Glutamatergic neuron (in vitro differentiated cells): ENCODE results near the gene THADA. TPM values are rescaled to one million over a fixed set of nuclear protein-coding genes. Genes with fewer than 3 reads are reported as not detected.

ENCODE experiments used
- DNase-seq: peaks from one replicate; pipeline ENCODE4 v3.0.0; 2022
- H3K27ac Mint-ChIP-seq: one replicate; pipeline ENCODE4 v1.8.0; 2020; ENCODE audit warnings: mild to moderate bottlenecking, mixed read lengths, inconsistent platforms; ENCODE audit not compliant: unreplicated experiment
- H3K27me3 Mint-ChIP-seq: one replicate; pipeline ENCODE4 v1.8.0; 2020; ENCODE audit warnings: mild to moderate bottlenecking, moderate library complexity, mixed read lengths, inconsistent platforms; ENCODE audit not compliant: unreplicated experiment
- H3K36me3 Mint-ChIP-seq: one replicate; pipeline ENCODE4 v1.8.0; 2020; ENCODE audit warnings: mild to moderate bottlenecking, mixed read lengths, inconsistent platforms; ENCODE audit not compliant: unreplicated experiment
- H3K4me1 Mint-ChIP-seq: one replicate; pipeline ENCODE4 v1.8.0; 2020; ENCODE audit warnings: mild to moderate bottlenecking, low read depth, mixed read lengths, inconsistent platforms; ENCODE audit not compliant: unreplicated experiment
- H3K4me3 Mint-ChIP-seq: one replicate; pipeline ENCODE4 v1.8.0; 2020; ENCODE audit warnings: mild to moderate bottlenecking, mixed read lengths, inconsistent platforms; ENCODE audit not compliant: unreplicated experiment
- H3K9me3 Mint-ChIP-seq: one replicate; pipeline ENCODE4 v1.8.0; 2020; ENCODE audit warnings: mild to moderate bottlenecking, moderate library complexity, mixed read lengths, inconsistent platforms; ENCODE audit not compliant: unreplicated experiment
- total RNA-seq: library from RNA; stranded (reverse); fragmentation: NEBNext Ultra II Directional; extraction: Animal tissue kit (Norgen Biotek cat#: 25700); gene quantifications from one replicate; pipeline ENCODE4 v1.2.1, GENCODE V29; 2021; ENCODE audit not compliant: unreplicated experiment
- TF ChIP-seq, protein P1 (sequence below): fragments of 200-600 bp; sonication (generic); IDR thresholded peaks from one replicate; pipeline ENCODE4 v1.5.0; 2021; ENCODE audit not compliant: partially characterized antibody, unreplicated experiment

Gene THADA
- total RNA-seq, 1 donor from 2014 or later = 15.0 TPM

DNA sequence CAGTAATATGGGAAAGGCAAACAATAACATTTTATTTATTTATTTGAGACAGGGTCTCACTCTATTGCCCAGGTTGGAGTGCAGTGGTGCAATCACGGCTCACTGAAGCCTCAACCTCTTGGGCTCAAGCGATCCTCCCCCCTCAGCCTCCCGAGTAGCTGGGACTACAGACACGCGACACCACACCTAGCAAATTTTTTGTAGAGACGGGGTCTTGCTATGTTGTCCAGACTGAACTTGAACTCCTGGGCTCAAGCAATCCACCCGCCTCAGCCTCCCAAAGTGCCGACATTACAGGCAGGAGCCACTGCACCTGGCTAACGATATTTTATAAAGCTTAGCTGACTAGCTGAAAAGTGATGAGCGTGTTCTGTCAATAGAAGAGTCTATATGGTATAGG lies 23.7 kb upstream of the THADA start:
- H3K4me1 Mint-ChIP-seq = no peaks in the 10 kb centered on the region
- H3K9me3 Mint-ChIP-seq = peaks cover 2% of the 10 kb centered on the region
- H3K27me3 Mint-ChIP-seq = peaks cover 5% of the 10 kb centered on the region
- TF ChIP-seq, protein P1, sequence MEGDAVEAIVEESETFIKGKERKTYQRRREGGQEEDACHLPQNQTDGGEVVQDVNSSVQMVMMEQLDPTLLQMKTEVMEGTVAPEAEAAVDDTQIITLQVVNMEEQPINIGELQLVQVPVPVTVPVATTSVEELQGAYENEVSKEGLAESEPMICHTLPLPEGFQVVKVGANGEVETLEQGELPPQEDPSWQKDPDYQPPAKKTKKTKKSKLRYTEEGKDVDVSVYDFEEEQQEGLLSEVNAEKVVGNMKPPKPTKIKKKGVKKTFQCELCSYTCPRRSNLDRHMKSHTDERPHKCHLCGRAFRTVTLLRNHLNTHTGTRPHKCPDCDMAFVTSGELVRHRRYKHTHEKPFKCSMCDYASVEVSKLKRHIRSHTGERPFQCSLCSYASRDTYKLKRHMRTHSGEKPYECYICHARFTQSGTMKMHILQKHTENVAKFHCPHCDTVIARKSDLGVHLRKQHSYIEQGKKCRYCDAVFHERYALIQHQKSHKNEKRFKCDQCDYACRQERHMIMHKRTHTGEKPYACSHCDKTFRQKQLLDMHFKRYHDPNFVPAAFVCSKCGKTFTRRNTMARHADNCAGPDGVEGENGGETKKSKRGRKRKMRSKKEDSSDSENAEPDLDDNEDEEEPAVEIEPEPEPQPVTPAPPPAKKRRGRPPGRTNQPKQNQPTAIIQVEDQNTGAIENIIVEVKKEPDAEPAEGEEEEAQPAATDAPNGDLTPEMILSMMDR = no peak
- no peak overlapping the region for H3K27ac Mint-ChIP-seq
- no peak for DNase-seq
- H3K4me3 Mint-ChIP-seq = no peak overlapping the region
- no peaks in the 10 kb centered on the region for H3K36me3 Mint-ChIP-seq

DNA sequence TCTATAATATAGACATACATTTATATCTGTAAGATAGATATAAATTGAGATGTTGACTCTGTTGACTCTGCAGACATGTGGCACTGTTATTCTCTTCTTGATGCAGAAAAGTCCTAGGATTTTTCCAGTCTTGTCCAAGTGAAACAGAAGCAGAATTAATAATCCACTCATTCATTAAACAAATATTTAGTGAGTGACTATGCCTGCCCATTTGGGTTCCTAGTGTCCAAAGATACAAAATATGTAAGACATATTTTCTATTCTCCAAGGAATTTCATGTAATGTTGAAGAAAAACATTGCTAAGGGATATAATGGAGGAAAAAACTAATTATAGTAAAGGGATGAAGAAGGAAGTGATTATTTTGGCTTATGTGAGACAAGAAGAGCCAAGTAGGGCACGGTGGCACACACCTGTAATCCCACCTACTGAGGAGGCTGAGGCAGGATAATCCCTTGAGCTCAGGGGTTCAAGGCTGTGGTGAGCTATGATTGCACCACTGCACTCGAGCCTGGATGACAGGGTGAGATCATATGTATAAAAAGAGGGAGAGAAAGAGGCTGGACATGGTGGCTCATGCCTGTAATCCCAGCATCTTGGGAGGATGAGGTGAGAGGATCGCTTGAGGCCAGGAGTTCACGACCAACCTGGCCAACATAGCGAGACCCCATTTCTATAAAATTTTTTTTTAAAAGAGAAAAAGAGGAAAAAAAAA lies 21.3 kb upstream of the THADA start:
- TF ChIP-seq, protein P1 = peak; percentile 7
- peaks cover 5% of the 10 kb centered on the region for H3K27me3 Mint-ChIP-seq
- peaks cover 4% of the 10 kb centered on the region for H3K4me1 Mint-ChIP-seq
- H3K4me3 Mint-ChIP-seq = no peak overlapping the region
- H3K27ac Mint-ChIP-seq = no peak overlapping the region
- no peak for DNase-seq
- H3K36me3 Mint-ChIP-seq = no peaks in the 10 kb centered on the region
- peaks cover 2% of the 10 kb centered on the region for H3K9me3 Mint-ChIP-seq

DNA sequence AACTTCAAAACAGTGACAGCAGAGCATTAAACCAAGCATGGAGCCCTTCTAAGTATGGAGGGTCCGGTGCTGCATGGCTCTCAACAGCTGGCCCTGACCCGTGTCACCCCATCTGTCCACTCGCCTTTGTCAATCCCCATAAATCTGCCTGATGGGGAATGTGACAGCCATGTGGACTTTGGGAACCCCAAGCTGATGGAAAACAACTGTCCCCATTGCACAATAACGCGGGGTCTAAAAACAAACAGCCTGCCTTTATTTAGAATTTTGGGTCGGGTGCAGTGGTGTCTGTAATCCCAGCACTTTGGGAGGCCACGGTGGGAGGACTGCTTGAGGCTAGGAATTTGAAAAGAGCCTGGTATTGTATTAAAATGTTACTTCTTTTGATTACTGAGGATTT lies 17.1 kb upstream of the THADA start:
- H3K27me3 Mint-ChIP-seq = peaks cover 5% of the 10 kb centered on the region
- peaks cover 4% of the 10 kb centered on the region for H3K4me1 Mint-ChIP-seq
- H3K36me3 Mint-ChIP-seq = no peaks in the 10 kb centered on the region
- H3K9me3 Mint-ChIP-seq = peaks cover 2% of the 10 kb centered on the region
- H3K4me3 Mint-ChIP-seq = no peak overlapping the region
- H3K27ac Mint-ChIP-seq = no peak overlapping the region
- TF ChIP-seq, protein P1 = no peak
- DNase-seq = no peak

DNA sequence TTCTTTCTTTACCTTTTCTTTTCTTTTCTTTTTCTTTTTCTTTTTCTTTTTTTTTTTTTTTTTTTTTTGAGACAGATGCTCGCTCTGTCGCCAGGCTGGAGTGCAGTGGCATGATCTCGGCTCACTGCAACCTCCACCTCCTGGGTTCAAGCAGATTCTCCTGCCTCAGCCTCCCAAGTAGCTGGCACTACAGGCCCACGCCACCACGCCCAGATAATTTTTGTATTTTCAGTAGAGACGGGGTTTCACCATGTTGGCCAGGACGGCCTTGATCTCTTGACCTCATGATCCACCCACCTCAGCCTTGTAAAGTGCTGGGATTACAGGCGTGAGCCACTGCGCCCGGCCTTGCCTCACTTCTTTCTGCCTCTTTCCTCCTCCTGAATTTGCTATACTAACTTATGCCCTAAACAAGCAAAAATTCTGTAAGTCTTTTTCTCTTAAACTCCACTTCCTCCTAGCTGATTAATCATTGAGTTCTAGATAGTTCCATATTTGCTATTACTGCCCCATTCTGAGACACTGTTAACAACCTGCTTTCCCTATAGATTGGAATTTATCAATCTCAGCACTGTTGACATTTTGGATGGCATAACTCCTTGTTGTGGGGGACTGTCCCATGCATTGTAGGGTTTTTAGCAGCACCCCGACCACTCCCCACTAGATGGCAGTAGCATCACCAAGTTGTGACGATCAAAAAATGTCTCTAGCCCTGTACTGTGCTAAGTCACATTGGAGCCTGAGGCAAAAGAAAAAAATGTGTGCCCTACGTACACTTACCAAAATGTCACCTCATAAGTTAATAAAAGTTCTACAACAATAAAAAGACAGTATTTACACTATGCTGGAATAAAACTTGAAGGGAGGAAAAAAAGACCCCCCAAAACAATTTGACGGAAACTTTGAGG lies 16.4 kb upstream of the THADA start:
- peak; percentile 78 for DNase-seq
- H3K4me1 Mint-ChIP-seq = peaks cover 4% of the 10 kb centered on the region
- H3K36me3 Mint-ChIP-seq = no peaks in the 10 kb centered on the region
- TF ChIP-seq, protein P1 = peak; percentile 76
- H3K9me3 Mint-ChIP-seq = peaks cover 2% of the 10 kb centered on the region
- peak overlapping the region; percentile 24 for H3K27ac Mint-ChIP-seq
- H3K4me3 Mint-ChIP-seq = no peak overlapping the region
- H3K27me3 Mint-ChIP-seq = peaks cover 5% of the 10 kb centered on the region

DNA sequence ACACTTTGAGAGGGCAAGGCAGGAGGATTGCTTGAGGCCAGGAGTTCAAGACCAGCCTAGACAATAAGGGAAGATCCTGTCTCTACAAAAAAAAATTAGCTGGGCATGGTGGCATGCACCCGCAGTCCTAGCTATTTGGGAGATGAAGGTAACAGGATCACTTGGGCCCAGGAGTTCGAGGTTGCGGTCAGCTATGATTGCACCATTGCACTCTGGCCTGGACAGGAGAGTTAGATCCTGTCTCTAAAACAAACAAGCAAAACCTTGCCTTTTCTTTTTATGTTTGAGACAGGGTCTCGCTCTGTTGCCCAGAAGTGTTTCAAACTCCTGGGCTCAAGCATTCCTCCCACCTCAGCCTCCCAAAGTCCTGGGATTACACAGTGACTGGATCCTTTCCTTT lies 14.5 kb upstream of the THADA start:
- Mint-ChIP-seq H3K9me3 (peaks cover 2% of the 10 kb centered on the region), H3K4me1 (peaks cover 4% of the 10 kb centered on the region), H3K36me3 (no peaks in the 10 kb centered on the region), H3K27me3 (peaks cover 2% of the 10 kb centered on the region), H3K27ac (no peak overlapping the region), H3K4me3 (no peak overlapping the region)
- TF ChIP-seq, protein P1 = no peak
- DNase-seq = no peak
